PC-9 (cell line): ENCODE measurements around the gene NIPSNAP3A. TPM values are rescaled to one million over a fixed set of nuclear protein-coding genes. Genes with fewer than 3 reads are reported as not detected.
"Not testable (repeated sequence)": the region's sequence is repeated elsewhere in the genome, so short reads cannot be mapped to it uniquely, and the experiment has no call there.

Experiments used
- BruUV-seq: library from RNA; stranded (reverse); fragments of 400-500 nt; replicated peaks from 2 replicates; lab custom pipeline; 2021; lab: Mats Ljungman, UMichigan
- CTCF ChIA-PET: fragments of 300-600 bp; sonication (Branson Sonifier 250); formaldehyde crosslinking; loops from one replicate; lab custom pipeline; 2022; ENCODE audit warnings: antibody characterized with exemption; lab: Charles Lee
- POLR2A ChIA-PET: fragments of 300-600 bp; sonication (Branson Sonifier 250); formaldehyde crosslinking; loops from one replicate; lab custom pipeline; 2022; ENCODE audit warnings: antibody characterized with exemption; ENCODE audit not compliant: unreplicated experiment; lab: Charles Lee
- DNase-seq, 2 experiments: peaks; one replicate each; pipeline versions ENCODE4 v3.0.0 to v3.0.0-alpha.2; 2015 to 2022; ENCODE audit warnings: mixed read lengths in 1 of 2
- H2AFZ ChIP-seq: fragments of 200-600 bp; sonication (generic); 2 replicates; pipeline ENCODE4 v1.8.1; 2017; ENCODE audit warnings: antibody characterized with exemption
- H3F3A ChIP-seq: fragments of 200-600 bp; sonication (generic); 2 replicates; pipeline ENCODE4 v1.8.1; 2017; ENCODE audit warnings: antibody characterized with exemption, mild to moderate bottlenecking, low read depth; ENCODE audit not compliant: insufficient read depth
- H3K27ac ChIP-seq: fragments of 200-600 bp; sonication (generic); 2 replicates; pipeline ENCODE4 v1.6.1; 2016; ENCODE audit warnings: mixed run types
- H3K27me3 ChIP-seq: fragments of 200-600 bp; sonication (generic); 2 replicates; pipeline ENCODE4 v1.6.1; 2016; ENCODE audit warnings: low read depth, mixed run types; ENCODE audit not compliant: insufficient read depth
- H3K36me3 ChIP-seq: fragments of 200-600 bp; sonication (generic); 2 replicates; pipeline ENCODE4 v1.6.1; 2016; ENCODE audit warnings: low read depth, mixed run types
- H3K4me1 ChIP-seq: fragments of 200-600 bp; sonication (generic); replicated peaks from 2 replicates; pipeline ENCODE4 v1.6.1; 2016; ENCODE audit warnings: mixed run types; ENCODE audit not compliant: insufficient read depth
- H3K4me2 ChIP-seq: fragments of 200-600 bp; sonication (generic); 2 replicates; pipeline ENCODE4 v1.6.1; 2017; ENCODE audit warnings: mixed run types
- H3K4me3 ChIP-seq: fragments of 200-600 bp; sonication (generic); 2 replicates; pipeline ENCODE4 v1.6.1; 2016; ENCODE audit warnings: mixed run types
- H3K79me2 ChIP-seq: fragments of 200-600 bp; sonication (generic); 2 replicates; pipeline ENCODE4 v1.6.1; 2017; ENCODE audit warnings: low read depth, mixed run types
- H3K9me2 ChIP-seq: fragments of 200-600 bp; sonication (generic); 2 replicates; pipeline ENCODE4 v1.8.1; 2017; ENCODE audit warnings: mild to moderate bottlenecking; ENCODE audit not compliant: insufficient read depth
- H3K9me3 ChIP-seq: fragments of 200-600 bp; sonication (generic); 2 replicates; pipeline ENCODE4 v1.8.1; 2016; ENCODE audit warnings: low read depth; ENCODE audit not compliant: insufficient read depth
- H4K20me1 ChIP-seq: fragments of 200-600 bp; sonication (generic); 2 replicates; pipeline ENCODE4 v1.8.1; 2017; ENCODE audit not compliant: insufficient read depth
- EZH2 ChIP-seq: fragments of 200-600 bp; sonication (generic); IDR thresholded peaks from 2 replicates; pipeline ENCODE4 v1.8.0; 2017; ENCODE audit warnings: antibody characterized with exemption, low read depth
- intact Hi-C: fragments of 100-400 bp; cut with micrococcal nuclease; formaldehyde crosslinking; loops from one replicate; pipeline ENCODE4 v1.10.0; 2022; ENCODE audit not compliant: unreplicated experiment
- total RNA-seq: library from RNA; stranded (reverse); gene quantifications from 2 replicates; pipeline ENCODE4 v1.2.3, GENCODE V29; 2021
- TF ChIP-seq, protein P1 (sequence below): fragments of 200-600 bp; sonication (generic); conservative IDR thresholded peaks from 2 replicates; pipeline ENCODE4 v1.6.1; 2017; ENCODE audit warnings: mixed run types, antibody characterized with exemption, mild to moderate bottlenecking, moderate library complexity

The NIPSNAP3A gene
- total RNA-seq, 1 experiment from 2014 or later, result 19.8 TPM

DNA sequence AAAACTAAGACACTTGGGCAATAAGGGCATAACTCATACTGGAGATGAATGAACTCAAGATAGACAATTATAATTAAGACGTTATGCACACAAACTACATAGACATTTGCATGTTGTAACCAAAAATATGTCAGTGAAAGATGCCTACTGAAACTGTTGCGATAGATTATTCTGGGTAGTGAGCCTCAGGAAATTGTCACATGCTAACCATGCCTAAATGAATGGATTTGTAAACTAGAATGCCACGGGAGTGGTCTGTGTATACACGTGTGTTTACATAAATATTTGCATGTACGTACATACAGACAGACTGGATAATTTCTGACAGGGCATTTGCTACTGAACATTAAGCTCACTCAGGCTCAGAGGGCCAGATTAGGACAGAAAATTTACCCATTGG lies 17.7 kb downstream of the NIPSNAP3A start:
- no peak for TF ChIP-seq EZH2
- TF ChIP-seq, protein P1, sequence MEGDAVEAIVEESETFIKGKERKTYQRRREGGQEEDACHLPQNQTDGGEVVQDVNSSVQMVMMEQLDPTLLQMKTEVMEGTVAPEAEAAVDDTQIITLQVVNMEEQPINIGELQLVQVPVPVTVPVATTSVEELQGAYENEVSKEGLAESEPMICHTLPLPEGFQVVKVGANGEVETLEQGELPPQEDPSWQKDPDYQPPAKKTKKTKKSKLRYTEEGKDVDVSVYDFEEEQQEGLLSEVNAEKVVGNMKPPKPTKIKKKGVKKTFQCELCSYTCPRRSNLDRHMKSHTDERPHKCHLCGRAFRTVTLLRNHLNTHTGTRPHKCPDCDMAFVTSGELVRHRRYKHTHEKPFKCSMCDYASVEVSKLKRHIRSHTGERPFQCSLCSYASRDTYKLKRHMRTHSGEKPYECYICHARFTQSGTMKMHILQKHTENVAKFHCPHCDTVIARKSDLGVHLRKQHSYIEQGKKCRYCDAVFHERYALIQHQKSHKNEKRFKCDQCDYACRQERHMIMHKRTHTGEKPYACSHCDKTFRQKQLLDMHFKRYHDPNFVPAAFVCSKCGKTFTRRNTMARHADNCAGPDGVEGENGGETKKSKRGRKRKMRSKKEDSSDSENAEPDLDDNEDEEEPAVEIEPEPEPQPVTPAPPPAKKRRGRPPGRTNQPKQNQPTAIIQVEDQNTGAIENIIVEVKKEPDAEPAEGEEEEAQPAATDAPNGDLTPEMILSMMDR, result no peak
- no TSS peak for BruUV-seq
- Histone ChIP-seq H3K36me3 (no peaks in the 10 kb centered on the region), H3K27ac (no peak overlapping the region), H3K9me2 (no peaks in the 10 kb centered on the region), H2AFZ (no peak overlapping the region), H3K27me3 (no peaks in the 10 kb centered on the region), H3K9me3 (no peaks in the 10 kb centered on the region), H3K4me3 (peak overlapping the region; percentile 68; the same call in 1 of the 2 replicates), H3K4me2 (peak overlapping the region; percentile 77; the same call in 1 of the 2 replicates), H4K20me1 (no peaks in the 10 kb centered on the region), H3K79me2 (no peaks in the 10 kb centered on the region), H3K4me1 (no peaks in the 10 kb centered on the region), H3F3A (peaks cover 3% of the 10 kb centered on the region; the same call in 1 of the 2 replicates)
- ChIA-PET CTCF (no interaction called here), POLR2A (no interaction called here)
- DNase-seq, result no peak
- intact Hi-C loops, result no loop called here

DNA sequence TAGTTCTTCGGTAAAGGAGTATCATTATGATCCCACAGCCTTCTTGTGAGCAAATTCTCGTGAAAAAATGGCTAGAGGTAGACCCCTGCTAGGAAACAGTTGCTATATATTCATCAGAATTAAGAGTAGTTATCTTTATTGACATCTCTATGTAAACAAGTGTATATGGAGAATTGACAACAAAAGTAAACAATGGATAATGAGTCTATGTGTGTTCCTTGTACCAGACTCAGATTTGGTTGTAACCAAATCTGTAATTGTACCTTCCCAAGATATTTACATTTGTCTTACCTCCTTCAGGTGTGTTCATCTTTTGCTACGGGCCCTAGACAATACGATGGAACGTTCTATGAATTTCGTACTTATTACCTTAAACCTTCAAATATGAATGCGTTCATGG lies 18.5 kb downstream of the NIPSNAP3A start:
- H3K27me3 ChIP-seq, result no peaks in the 10 kb centered on the region
- no peak overlapping the region for H3K4me2 ChIP-seq
- H3K9me2 ChIP-seq, result no peaks in the 10 kb centered on the region
- no peak overlapping the region for H3K4me3 ChIP-seq
- no peaks in the 10 kb centered on the region for H4K20me1 ChIP-seq
- no TSS peak for BruUV-seq
- POLR2A ChIA-PET, result no interaction called here
- no peak overlapping the region for H3K27ac ChIP-seq
- intact Hi-C loops, result no loop called here
- no peaks in the 10 kb centered on the region for H3K79me2 ChIP-seq
- CTCF ChIA-PET, result no interaction called here
- no peaks in the 10 kb centered on the region for H3K4me1 ChIP-seq
- H3K9me3 ChIP-seq, result no peaks in the 10 kb centered on the region
- DNase-seq, result no peak
- H2AFZ ChIP-seq, result no peak overlapping the region
- H3K36me3 ChIP-seq, result no peaks in the 10 kb centered on the region
- peaks cover 5% of the 10 kb centered on the region; the same call in 1 of the 2 replicates for H3F3A ChIP-seq
- no peak for TF ChIP-seq EZH2
- TF ChIP-seq, protein P1, result no peak

DNA sequence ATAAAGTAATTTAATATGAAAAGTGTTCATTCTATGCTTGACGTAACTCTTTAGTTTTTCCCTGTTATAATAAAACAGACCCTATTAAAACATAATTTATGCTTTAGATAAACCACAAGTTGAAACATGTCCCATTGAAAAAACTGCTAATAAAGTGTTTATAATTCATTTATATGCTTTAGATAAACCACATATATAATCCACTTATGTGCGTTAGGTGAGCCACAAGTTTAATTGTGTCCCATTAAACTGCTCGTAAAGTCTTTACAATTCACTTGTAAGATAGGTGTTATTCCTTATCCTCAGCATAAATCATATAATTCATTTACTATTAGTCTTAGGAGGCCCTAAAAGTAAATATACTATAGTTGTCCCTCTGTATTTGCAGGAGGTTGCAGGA lies 20.0 kb downstream of the NIPSNAP3A start:
- no peak overlapping the region for H3K27ac ChIP-seq
- TF ChIP-seq, protein P1, result no peak
- no peak for TF ChIP-seq EZH2
- H3K4me2 ChIP-seq, result no peak overlapping the region
- H4K20me1 ChIP-seq, result no peaks in the 10 kb centered on the region
- H3K36me3 ChIP-seq, result no peaks in the 10 kb centered on the region
- H3F3A ChIP-seq, result peaks cover 5% of the 10 kb centered on the region; the same call in 1 of the 2 replicates
- BruUV-seq, result no TSS peak
- no peaks in the 10 kb centered on the region for H3K9me2 ChIP-seq
- no peaks in the 10 kb centered on the region for H3K9me3 ChIP-seq
- H3K27me3 ChIP-seq, result no peaks in the 10 kb centered on the region
- intact Hi-C loops, result no loop called here
- POLR2A ChIA-PET, result interaction anchor here (0.7 kb wide), 1 partner anchor 477 kb away, joined by 8 read pairs; the partner anchor contains the start of gene SLC44A1
- H2AFZ ChIP-seq, result no peak overlapping the region
- no peak for DNase-seq
- H3K4me3 ChIP-seq, result no peak overlapping the region
- H3K79me2 ChIP-seq, result no peaks in the 10 kb centered on the region
- no peaks in the 10 kb centered on the region for H3K4me1 ChIP-seq
- CTCF ChIA-PET, result no interaction called here

DNA sequence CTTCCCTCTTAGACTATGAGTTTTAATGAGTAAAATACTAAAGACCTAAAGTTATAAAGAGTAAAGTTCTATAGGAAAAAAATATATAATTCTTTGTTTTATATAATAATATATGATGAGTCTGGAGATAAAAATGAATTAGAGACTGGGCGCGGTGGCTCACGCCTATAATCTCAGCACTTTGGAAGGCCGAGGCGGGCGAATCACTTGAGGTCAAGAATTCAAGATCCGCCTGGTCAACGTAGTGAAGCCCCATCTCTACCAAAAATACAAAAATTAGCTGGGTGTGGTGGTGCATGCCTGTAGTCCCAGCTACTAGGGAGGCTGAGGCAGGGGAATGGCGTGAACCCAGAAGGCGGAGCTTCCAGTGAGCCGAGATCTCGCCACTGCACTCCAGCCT lies 21.5 kb downstream of the NIPSNAP3A start:
- H3K4me3 ChIP-seq, CTCF ChIA-PET, H4K20me1 ChIP-seq, H3K9me3 ChIP-seq, H3K4me2 ChIP-seq, H3K36me3 ChIP-seq, H3K27me3 ChIP-seq, intact Hi-C loops, H3K27ac ChIP-seq, DNase-seq, H2AFZ ChIP-seq, H3K79me2 ChIP-seq, H3K4me1 ChIP-seq, BruUV-seq, H3F3A ChIP-seq, H3K9me2 ChIP-seq: not testable (repeated sequence)
- POLR2A ChIA-PET, result interaction anchor here (0.5 kb wide), 1 partner anchor 847 kb away, joined by 7 read pairs; no protein-coding TSS in a partner anchor
